Fibroblast of skin of abdomen (primary cell): Measurements from ENCODE around the gene CDK2AP2.

Experiments
- DNase-seq: peaks from one replicate; pipeline ENCODE4 v3.0.0-alpha.2; 2013

Gene CDK2AP2

GRCh38 chr11:67465530-67465929 lies 42.4 kb downstream of the CDK2AP2 start:
- DNase-seq = peak; percentile 16

DNA sequence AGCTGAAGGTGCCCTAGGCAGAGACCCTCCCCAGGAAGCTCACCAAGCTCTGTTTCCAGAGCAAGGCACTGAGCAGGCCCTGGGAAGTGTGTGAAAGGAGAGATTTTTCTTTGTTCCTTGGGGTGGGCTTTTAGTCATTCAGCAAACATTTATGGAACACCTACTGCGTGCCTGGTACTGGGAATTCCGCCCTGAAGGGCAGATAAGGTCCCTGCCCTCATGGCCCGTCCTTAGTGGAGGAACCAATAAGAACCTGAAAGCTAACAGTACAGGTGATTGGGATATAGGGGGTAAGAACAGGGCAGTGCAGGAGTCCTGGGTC lies 42.8 kb downstream of the CDK2AP2 start:
- no peak for DNase-seq

GRCh38 chr11:67464411-67465188 lies 43.4 kb downstream of the CDK2AP2 start:
- DNase-seq = peak; percentile 69

DNA sequence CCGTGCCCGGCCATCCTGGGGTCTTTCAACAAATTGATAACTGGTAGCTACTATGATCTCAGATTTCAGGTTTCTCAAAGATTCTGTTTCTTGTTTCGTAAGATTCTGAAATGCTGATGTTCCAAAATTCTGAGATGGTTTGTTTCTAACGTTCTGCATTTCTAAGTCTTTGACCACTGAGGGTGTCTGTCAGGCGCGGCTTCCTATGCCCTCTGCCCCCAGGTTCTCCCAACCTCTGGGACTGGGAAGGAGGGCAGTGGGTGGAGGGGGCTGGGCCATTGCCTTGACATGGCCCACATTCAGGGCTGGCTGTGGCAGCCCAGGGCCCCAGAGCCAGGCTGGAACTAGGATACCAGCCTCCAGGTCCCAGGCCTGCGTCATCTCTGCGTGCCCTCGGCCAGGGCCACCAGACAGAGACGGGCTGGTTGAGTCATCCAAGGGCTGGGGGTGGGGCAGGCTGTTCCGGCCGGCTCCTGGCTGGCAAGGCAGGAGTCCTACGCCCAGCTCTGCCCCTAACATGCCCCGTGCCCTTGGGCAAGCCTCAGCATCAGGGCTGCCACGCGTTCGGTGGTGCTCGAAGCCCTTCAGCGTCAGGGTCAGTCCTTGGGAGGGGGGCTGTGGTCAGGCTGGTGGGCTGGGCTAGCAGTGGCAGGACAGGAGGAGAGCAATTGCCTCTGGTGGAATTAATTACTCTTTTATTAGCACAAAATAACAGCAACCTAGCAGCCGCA lies 44.1 kb downstream of the CDK2AP2 start:
- no peak for DNase-seq

GRCh38 chr11:67463186-67463585 lies 44.8 kb downstream of the CDK2AP2 start:
- DNase-seq = no peak

GRCh38 chr11:67458266-67458665 lies 49.7 kb downstream of the CDK2AP2 start:
- no peak for DNase-seq

DNA sequence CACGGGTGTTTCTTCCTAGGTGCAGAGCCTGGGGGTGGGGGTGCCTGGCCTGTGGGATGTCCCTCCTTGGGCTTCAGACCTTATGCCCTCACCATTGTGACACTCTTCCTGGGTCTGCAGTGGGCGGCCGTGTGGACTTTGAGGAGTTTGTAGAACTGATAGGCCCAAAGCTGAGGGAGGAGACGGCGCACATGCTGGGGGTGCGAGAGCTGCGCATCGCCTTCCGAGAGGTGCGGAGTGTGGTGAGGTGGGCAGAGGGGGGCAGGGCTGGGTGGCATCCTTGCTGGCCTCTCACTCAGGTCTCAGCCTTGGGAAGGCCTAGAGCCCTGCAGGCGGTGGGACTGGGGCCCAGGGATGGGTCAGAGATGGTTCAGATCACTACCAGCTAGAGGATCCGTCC lies 50.5 kb downstream of the CDK2AP2 start:
- no peak for DNase-seq
